ENCODE results near the gene PSMD5.

Gene PSMD5

GRCh38 chr9:120857902-120858301 lies 15.2 kb upstream of the PSMD5 start:
- TF ChIP-seq, protein P1, sequence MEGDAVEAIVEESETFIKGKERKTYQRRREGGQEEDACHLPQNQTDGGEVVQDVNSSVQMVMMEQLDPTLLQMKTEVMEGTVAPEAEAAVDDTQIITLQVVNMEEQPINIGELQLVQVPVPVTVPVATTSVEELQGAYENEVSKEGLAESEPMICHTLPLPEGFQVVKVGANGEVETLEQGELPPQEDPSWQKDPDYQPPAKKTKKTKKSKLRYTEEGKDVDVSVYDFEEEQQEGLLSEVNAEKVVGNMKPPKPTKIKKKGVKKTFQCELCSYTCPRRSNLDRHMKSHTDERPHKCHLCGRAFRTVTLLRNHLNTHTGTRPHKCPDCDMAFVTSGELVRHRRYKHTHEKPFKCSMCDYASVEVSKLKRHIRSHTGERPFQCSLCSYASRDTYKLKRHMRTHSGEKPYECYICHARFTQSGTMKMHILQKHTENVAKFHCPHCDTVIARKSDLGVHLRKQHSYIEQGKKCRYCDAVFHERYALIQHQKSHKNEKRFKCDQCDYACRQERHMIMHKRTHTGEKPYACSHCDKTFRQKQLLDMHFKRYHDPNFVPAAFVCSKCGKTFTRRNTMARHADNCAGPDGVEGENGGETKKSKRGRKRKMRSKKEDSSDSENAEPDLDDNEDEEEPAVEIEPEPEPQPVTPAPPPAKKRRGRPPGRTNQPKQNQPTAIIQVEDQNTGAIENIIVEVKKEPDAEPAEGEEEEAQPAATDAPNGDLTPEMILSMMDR (IDR thresholded peaks at IDR 0.05; ENCODE audit: poor library complexity, severe bottlenecking): no peak
- Histone ChIP-seq H3K27ac (ENCODE audit: poor library complexity, severe bottlenecking) (no peak overlapping the region), H3K36me3 (ENCODE audit: low read depth) (peaks cover 55% of the 10 kb centered on the region), H3K4me1 (ENCODE audit: insufficient read depth, poor library complexity, severe bottlenecking) (no peaks in the 10 kb centered on the region), H3K9me3 (ENCODE audit: severe bottlenecking) (no peaks in the 10 kb centered on the region), H3K4me3 (ENCODE audit: severe bottlenecking) (no peak overlapping the region), H3K27me3 (ENCODE audit: insufficient read depth, poor library complexity, severe bottlenecking) (no peaks in the 10 kb centered on the region)
- ATAC-seq (ENCODE audit: low read depth) (no peak), DNase-seq (ENCODE audit: low spot score) (no peak)

DNA sequence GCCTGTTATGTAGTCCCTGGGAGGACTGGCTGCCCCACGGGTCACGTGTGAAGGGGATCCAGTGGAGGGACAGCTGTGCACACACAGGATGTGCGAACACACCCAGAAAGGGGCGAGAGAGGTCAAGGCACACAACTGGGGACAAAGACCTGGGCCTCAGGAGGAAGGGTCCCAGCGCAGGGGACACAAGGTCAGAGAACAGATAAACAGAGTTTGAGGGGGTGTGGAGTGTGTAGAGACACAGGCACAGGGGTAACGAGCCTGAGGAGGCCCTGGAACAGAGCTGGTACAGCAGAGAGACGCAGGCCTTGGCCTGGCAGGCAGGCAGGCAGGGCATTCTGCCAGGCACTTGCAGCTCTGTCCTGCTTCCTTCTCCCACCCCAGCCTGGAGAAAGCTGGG lies 14.8 kb upstream of the PSMD5 start:
- ATAC-seq (ENCODE audit: low read depth): no peak
- H3K27me3 ChIP-seq (ENCODE audit: insufficient read depth, poor library complexity, severe bottlenecking): no peaks in the 10 kb centered on the region
- no peak overlapping the region for H3K4me3 ChIP-seq (ENCODE audit: severe bottlenecking)
- H3K27ac ChIP-seq (ENCODE audit: poor library complexity, severe bottlenecking): no peak overlapping the region
- H3K9me3 ChIP-seq (ENCODE audit: severe bottlenecking): no peaks in the 10 kb centered on the region
- DNase-seq (ENCODE audit: low spot score): no peak
- no peaks in the 10 kb centered on the region for H3K4me1 ChIP-seq (ENCODE audit: insufficient read depth, poor library complexity, severe bottlenecking)
- TF ChIP-seq, protein P1 (IDR thresholded peaks at IDR 0.05; ENCODE audit: poor library complexity, severe bottlenecking): no peak
- H3K36me3 ChIP-seq (ENCODE audit: low read depth): peaks cover 51% of the 10 kb centered on the region

- H3K27me3 ChIP-seq (ENCODE audit: insufficient read depth, poor library complexity, severe bottlenecking): no peaks in the 10 kb centered on the region
- DNase-seq (ENCODE audit: low spot score) (no peak), ATAC-seq (ENCODE audit: low read depth) (no peak)
- H3K27ac ChIP-seq (ENCODE audit: poor library complexity, severe bottlenecking): no peak overlapping the region
- no peaks in the 10 kb centered on the region for H3K9me3 ChIP-seq (ENCODE audit: severe bottlenecking)
- no peak overlapping the region for H3K4me3 ChIP-seq (ENCODE audit: severe bottlenecking)
- TF ChIP-seq, protein P1 (IDR thresholded peaks at IDR 0.05; ENCODE audit: poor library complexity, severe bottlenecking): no peak
- no peaks in the 10 kb centered on the region for H3K4me1 ChIP-seq (ENCODE audit: insufficient read depth, poor library complexity, severe bottlenecking)
- H3K36me3 ChIP-seq (ENCODE audit: low read depth): peaks cover 43% of the 10 kb centered on the region
These were observed 14.0 kb upstream of the PSMD5 start for GRCh38 chr9:120856700-120857099.

- Histone ChIP-seq H3K36me3 (ENCODE audit: low read depth) (peaks cover 38% of the 10 kb centered on the region), H3K4me3 (ENCODE audit: severe bottlenecking) (no peak overlapping the region), H3K27me3 (ENCODE audit: insufficient read depth, poor library complexity, severe bottlenecking) (no peaks in the 10 kb centered on the region), H3K27ac (ENCODE audit: poor library complexity, severe bottlenecking) (no peak overlapping the region), H3K4me1 (ENCODE audit: insufficient read depth, poor library complexity, severe bottlenecking) (no peaks in the 10 kb centered on the region), H3K9me3 (ENCODE audit: severe bottlenecking) (no peaks in the 10 kb centered on the region)
- ATAC-seq (ENCODE audit: low read depth) (no peak), DNase-seq (ENCODE audit: low spot score) (no peak)
- TF ChIP-seq, protein P1 (IDR thresholded peaks at IDR 0.05; ENCODE audit: poor library complexity, severe bottlenecking): no peak
These were observed 13.3 kb upstream of the PSMD5 start for GRCh38 chr9:120855827-120856670.

Measured in RWPE2 (cell line).